K562 (cell line): ENCODE data around the gene ARHGAP35. TPM values are rescaled to one million over a fixed set of nuclear protein-coding genes. Genes with fewer than 3 reads are reported as not detected.

Experiments
- CHAMP1 ChIP-seq: fragments of 450-650 bp; IDR thresholded peaks from 2 replicates; pipeline ENCODE4 v1.6.1; 2016; ENCODE audit warnings: mild to moderate bottlenecking
- CLOCK ChIP-seq: fragments of 250-450 bp; sonication (Bioruptor Pico); IDR thresholded peaks from 2 replicates; pipeline ENCODE4 v1.4.0; 2020; ENCODE audit warnings: mild to moderate bottlenecking, moderate library complexity, borderline replicate concordance
- CREM ChIP-seq: IDR thresholded peaks from 2 replicates; pipeline ENCODE4 v1.6.1; 2014; ENCODE audit warnings: antibody characterized with exemption, low read depth
- CTBP1 ChIP-seq: fragments of 450-650 bp; IDR thresholded peaks from 2 replicates; pipeline ENCODE4 v1.6.1; 2016; ENCODE audit warnings: borderline replicate concordance
- DPF2 ChIP-seq: fragments of 450-650 bp; IDR thresholded peaks from 2 replicates; pipeline ENCODE4 v1.6.1; 2016
- EP300 ChIP-seq: IDR thresholded peaks from 2 replicates; pipeline ENCODE4 v1.6.1; 2012; ENCODE audit warnings: low read length, improper control_type of control experiment
- RCOR1 ChIP-seq, 2 experiments: IDR thresholded peaks; 2 replicates each; pipeline ENCODE4 v1.6.1; 2012; ENCODE audit warnings: low read depth in 2 of 2, low read length in 2 of 2, borderline replicate concordance in 1 of 2, improper control_type of control experiment in 1 of 2
- SMARCC2 ChIP-seq: fragments of 450-650 bp; IDR thresholded peaks from 2 replicates; pipeline ENCODE4 v1.6.1; 2017; ENCODE audit warnings: antibody characterized with exemption, moderate library complexity, mild to moderate bottlenecking, low read depth
- TCF15 ChIP-seq: fragments of 250-450 bp; sonication (Bioruptor Pico); IDR thresholded peaks from 2 replicates; pipeline ENCODE4 v1.8.0; 2022; ENCODE audit warnings: moderate library complexity, mild to moderate bottlenecking, inconsistent platforms
- ZBTB7A ChIP-seq: IDR thresholded peaks from 2 replicates; pipeline ENCODE4 v1.6.1; 2011; ENCODE audit warnings: low read depth, mild to moderate bottlenecking, low read length, moderate library complexity, borderline replicate concordance; ENCODE audit not compliant: control insufficient read depth
- ZNF197 ChIP-seq: fragments of 200-800 bp; sonication (Bioruptor generic); IDR thresholded peaks from 2 replicates; pipeline ENCODE4 v1.6.1; 2016; ENCODE audit warnings: low read depth, missing genetic modification characterization, missing compliant biosample characterization
- polyA plus RNA-seq, 8 experiments: library from polyadenylated mRNA; depleted of rRNA in 4 of 8; stranded (reverse) in 5 of 8; unstranded in 3 of 8; fragments of >200 nt; fragmentation: Nextera tagmentation in 2 of 8; fragmentation: Illumina TruSeq in 1 of 8; extraction: Ambion mirVana in 2 of 8; extraction: Trizol in 1 of 8; gene quantifications; 2 replicates each; pipeline versions ENCODE4 v1.2.1 to v1.2.3, GENCODE V29; 2011 to 2014; ENCODE audit warnings: inconsistent platforms in 1 of 8, missing spikeins in 1 of 8
- total RNA-seq, 7 experiments: library from RNA; depleted of rRNA in 6 of 7; stranded (reverse); fragments of >200 nt in 6 of 7; fragmentation: Illumina TruSeq in 2 of 7; extraction: Trizol in 2 of 7; gene quantifications; 2 replicates each; pipeline versions ENCODE4 v1.2.1 to v1.2.3, GENCODE V29; 2011 to 2021; ENCODE audit warnings: low replicate concordance in 1 of 7
- TF ChIP-seq, protein P1 (sequence below): fragments of 450-650 bp; IDR thresholded peaks from 2 replicates; pipeline ENCODE4 v1.6.1; 2016; ENCODE audit warnings: borderline replicate concordance
- TF ChIP-seq, protein P2 (sequence below): fragments of 450-650 bp; IDR thresholded peaks from 2 replicates; pipeline ENCODE4 v1.6.1; 2017; ENCODE audit warnings: antibody characterized with exemption, mild to moderate bottlenecking

Gene ARHGAP35
- total and polyA plus RNA-seq, 9 of the 15 experiments (the other 6 are each of a cell fraction or from before 2014, with no cell fraction given) = 0.27 to 26.4 (median 10.2) TPM

GRCh38 chr19:46844067-46844489, 16.7 kb upstream of the ARHGAP35 start (continued):
- TF ChIP-seq CLOCK (CRISPR knock-in tag) (no peak), SMARCC2 (peak; percentile 88), ZBTB7A (no peak), CTBP1 (peak; percentile 93), CREM (peak; percentile 41; the same call in 1 of the 2 replicates), RCOR1 (IDR thresholded peaks at IDR 0.05; ENCODE audit: borderline replicate concordance in 1 of 2, low read depth in 2 of 2, low read length in 2 of 2) (peak in 1 of 2 experiments; percentile 90; a peak in 2 of 4 replicates), TCF15 (0 out of 2 replicates have a peak, but pooled peaks have one; percentile 8), ZNF197 (0 out of 2 replicates have a peak, but pooled peaks have one; percentile 59), DPF2 (peak; percentile 97), CHAMP1 (no peak), EP300 (peak; percentile 76; the same call in 1 of the 2 replicates)
- TF ChIP-seq, protein P1, sequence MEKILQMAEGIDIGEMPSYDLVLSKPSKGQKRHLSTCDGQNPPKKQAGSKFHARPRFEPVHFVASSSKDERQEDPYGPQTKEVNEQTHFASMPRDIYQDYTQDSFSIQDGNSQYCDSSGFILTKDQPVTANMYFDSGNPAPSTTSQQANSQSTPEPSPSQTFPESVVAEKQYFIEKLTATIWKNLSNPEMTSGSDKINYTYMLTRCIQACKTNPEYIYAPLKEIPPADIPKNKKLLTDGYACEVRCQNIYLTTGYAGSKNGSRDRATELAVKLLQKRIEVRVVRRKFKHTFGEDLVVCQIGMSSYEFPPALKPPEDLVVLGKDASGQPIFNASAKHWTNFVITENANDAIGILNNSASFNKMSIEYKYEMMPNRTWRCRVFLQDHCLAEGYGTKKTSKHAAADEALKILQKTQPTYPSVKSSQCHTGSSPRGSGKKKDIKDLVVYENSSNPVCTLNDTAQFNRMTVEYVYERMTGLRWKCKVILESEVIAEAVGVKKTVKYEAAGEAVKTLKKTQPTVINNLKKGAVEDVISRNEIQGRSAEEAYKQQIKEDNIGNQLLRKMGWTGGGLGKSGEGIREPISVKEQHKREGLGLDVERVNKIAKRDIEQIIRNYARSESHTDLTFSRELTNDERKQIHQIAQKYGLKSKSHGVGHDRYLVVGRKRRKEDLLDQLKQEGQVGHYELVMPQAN = no peak
- TF ChIP-seq, protein P2, sequence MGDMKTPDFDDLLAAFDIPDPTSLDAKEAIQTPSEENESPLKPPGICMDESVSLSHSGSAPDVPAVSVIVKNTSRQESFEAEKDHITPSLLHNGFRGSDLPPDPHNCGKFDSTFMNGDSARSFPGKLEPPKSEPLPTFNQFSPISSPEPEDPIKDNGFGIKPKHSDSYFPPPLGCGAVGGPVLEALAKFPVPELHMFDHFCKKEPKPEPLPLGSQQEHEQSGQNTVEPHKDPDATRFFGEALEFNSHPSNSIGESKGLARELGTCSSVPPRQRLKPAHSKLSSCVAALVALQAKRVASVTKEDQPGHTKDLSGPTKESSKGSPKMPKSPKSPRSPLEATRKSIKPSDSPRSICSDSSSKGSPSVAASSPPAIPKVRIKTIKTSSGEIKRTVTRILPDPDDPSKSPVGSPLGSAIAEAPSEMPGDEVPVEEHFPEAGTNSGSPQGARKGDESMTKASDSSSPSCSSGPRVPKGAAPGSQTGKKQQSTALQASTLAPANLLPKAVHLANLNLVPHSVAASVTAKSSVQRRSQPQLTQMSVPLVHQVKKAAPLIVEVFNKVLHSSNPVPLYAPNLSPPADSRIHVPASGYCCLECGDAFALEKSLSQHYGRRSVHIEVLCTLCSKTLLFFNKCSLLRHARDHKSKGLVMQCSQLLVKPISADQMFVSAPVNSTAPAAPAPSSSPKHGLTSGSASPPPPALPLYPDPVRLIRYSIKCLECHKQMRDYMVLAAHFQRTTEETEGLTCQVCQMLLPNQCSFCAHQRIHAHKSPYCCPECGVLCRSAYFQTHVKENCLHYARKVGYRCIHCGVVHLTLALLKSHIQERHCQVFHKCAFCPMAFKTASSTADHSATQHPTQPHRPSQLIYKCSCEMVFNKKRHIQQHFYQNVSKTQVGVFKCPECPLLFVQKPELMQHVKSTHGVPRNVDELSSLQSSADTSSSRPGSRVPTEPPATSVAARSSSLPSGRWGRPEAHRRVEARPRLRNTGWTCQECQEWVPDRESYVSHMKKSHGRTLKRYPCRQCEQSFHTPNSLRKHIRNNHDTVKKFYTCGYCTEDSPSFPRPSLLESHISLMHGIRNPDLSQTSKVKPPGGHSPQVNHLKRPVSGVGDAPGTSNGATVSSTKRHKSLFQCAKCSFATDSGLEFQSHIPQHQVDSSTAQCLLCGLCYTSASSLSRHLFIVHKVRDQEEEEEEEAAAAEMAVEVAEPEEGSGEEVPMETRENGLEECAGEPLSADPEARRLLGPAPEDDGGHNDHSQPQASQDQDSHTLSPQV = peak; percentile 52
